Measurements from ENCODE around the gene TOX3. TPM values are rescaled to one million over a fixed set of nuclear protein-coding genes. Genes with fewer than 3 reads are reported as not detected.

The TOX3 gene
- total RNA-seq, 2 donors from 2014 or later = 50.5 to 53.0 TPM

DNA sequence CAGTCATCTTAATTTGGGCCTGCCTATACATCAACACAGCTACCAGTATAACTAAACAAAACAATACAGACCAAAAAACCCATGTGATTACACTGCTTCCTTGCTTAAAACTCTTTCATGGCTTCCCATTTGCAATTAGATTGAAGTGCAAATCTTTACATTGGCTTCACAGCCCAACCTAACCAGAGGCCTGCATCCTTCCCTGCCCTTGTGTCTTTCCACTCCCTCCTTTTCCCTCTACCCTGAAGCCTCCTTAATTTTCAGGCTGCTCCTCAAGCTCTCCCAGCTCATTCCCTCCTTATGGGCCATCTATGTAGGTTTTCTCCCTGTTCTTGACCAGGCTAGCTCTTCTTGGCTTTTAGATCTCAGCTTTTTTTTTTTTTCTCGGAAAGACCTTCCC is 147.8 kb downstream of the TOX3 start:
- Histone ChIP-seq H3K36me3 (no peaks in the 10 kb centered on the region), H3K27ac (no peak overlapping the region), H3K9ac (ENCODE audit: low read depth in 2 of 2, low read length in 2 of 2) (no peak overlapping the region), H3K9me3 (no peaks in the 10 kb centered on the region), H3K4me3 (no peak overlapping the region), H3K4me1 (no peaks in the 10 kb centered on the region), H3K27me3 (no peaks in the 10 kb centered on the region)
- intact Hi-C loops (cut with DNase I) = no loop called here
- no peak for DNase-seq
- TF ChIP-seq, protein P1, sequence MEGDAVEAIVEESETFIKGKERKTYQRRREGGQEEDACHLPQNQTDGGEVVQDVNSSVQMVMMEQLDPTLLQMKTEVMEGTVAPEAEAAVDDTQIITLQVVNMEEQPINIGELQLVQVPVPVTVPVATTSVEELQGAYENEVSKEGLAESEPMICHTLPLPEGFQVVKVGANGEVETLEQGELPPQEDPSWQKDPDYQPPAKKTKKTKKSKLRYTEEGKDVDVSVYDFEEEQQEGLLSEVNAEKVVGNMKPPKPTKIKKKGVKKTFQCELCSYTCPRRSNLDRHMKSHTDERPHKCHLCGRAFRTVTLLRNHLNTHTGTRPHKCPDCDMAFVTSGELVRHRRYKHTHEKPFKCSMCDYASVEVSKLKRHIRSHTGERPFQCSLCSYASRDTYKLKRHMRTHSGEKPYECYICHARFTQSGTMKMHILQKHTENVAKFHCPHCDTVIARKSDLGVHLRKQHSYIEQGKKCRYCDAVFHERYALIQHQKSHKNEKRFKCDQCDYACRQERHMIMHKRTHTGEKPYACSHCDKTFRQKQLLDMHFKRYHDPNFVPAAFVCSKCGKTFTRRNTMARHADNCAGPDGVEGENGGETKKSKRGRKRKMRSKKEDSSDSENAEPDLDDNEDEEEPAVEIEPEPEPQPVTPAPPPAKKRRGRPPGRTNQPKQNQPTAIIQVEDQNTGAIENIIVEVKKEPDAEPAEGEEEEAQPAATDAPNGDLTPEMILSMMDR (IDR thresholded peaks at IDR 0.05) = no peak

DNA sequence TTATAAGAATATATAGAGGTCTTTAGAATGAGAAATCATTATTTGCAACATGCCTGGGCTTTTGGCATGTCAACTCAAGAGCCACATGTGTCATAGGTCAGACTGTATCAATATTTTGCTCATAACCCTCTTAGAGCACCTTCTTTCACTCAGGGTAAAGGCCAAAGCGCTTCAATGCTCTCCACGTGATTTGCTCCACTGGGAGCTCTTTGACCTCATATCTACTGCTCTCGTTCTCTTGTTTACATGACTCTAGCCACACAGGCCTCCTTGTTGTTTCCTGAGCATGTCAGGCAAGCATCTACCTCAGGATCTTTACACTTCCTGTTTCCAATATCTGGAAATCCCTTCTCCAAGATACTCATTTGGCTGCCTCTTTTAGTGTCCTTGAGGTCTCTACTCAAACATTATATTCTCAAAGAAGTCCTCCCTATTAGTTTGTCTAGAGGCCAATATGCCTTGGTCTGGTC is 148.4 kb downstream of the TOX3 start:
- Histone ChIP-seq H3K36me3 (no peaks in the 10 kb centered on the region), H3K27me3 (no peaks in the 10 kb centered on the region), H3K9me3 (no peaks in the 10 kb centered on the region), H3K27ac (no peak overlapping the region), H3K4me1 (no peaks in the 10 kb centered on the region), H3K4me3 (no peak overlapping the region), H3K9ac (ENCODE audit: low read depth in 2 of 2, low read length in 2 of 2) (no peak overlapping the region)
- intact Hi-C loops (cut with DNase I) = no loop called here
- no peak for DNase-seq
- TF ChIP-seq, protein P1 (IDR thresholded peaks at IDR 0.05) = no peak

DNA sequence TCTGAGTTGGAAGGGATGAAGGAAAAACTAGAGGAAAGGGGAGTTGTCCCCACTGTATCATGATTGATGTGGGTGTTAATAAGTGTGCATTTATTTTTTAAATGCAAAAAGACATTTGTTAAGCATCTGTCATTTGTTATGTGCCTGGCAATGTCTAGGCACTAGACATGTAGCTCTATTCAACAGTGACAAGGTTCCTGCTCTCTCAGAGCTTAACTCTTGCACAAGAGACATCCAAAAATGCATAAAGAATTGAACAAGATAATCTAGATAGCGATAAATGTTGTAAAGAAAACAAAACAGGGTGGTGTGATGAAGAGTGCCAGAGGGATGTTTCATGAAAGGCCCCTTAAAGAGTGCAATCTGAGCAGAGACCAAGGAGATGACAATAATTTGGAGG is 148.9 kb downstream of the TOX3 start:
- DNase-seq = no peak
- H3K27ac ChIP-seq = no peak overlapping the region
- intact Hi-C loops (cut with DNase I) = no loop called here
- no peaks in the 10 kb centered on the region for H3K36me3 ChIP-seq
- H3K4me3 ChIP-seq = no peak overlapping the region
- H3K9me3 ChIP-seq = no peaks in the 10 kb centered on the region
- H3K4me1 ChIP-seq = no peaks in the 10 kb centered on the region
- no peak overlapping the region for H3K9ac ChIP-seq (ENCODE audit: low read depth in 2 of 2, low read length in 2 of 2)
- H3K27me3 ChIP-seq = no peaks in the 10 kb centered on the region
- TF ChIP-seq, protein P1 (IDR thresholded peaks at IDR 0.05) = no peak

DNA sequence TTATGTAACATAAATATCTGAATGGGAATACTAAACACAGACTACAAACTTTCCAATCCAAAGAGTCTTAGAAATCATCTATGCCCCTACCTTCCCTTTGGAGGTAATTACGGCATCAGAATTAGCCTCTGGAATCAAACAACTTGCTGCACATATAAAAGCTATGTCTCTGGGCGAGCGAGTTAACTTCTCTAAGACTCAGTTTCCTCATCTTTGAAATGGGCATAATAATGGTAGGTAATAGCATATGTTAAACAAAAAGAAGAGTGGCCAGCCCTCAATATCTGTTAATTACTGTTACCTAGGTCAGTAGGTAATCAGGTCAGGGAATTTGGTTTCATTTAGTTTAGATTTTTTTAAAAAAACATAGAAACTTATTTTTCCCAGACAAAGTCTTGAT is 153.5 kb downstream of the TOX3 start:
- Histone ChIP-seq H3K4me1 (no peaks in the 10 kb centered on the region), H3K27ac (no peak overlapping the region)
- intact Hi-C loops (cut with DNase I) = no loop called here

DNA sequence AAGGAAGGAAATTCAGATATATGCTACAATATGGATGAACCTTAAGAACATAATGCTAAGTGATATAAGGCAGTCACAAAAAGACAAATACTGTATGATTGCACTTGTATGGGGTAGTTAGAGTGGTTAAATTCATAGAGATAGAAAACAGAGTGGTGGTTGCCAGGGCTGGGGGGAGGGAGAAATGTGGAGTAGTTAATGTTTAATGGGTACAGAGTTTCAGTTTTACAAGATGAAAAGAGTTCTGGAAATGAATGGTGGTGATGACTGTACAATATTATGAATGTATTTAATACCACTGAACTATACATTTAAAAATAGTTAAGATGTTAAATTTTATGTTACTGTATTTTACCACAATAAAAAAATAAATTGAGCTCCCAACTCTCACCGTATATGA is 157.9 kb downstream of the TOX3 start:
- Histone ChIP-seq H3K36me3 (no peaks in the 10 kb centered on the region), H3K9ac (ENCODE audit: low read depth in 2 of 2, low read length in 2 of 2) (no peak overlapping the region), H3K9me3 (no peaks in the 10 kb centered on the region), H3K4me3 (no peak overlapping the region), H3K27ac (no peak overlapping the region), H3K4me1 (no peaks in the 10 kb centered on the region), H3K27me3 (no peaks in the 10 kb centered on the region)
- no peak for DNase-seq
- TF ChIP-seq, protein P1 (IDR thresholded peaks at IDR 0.05) = no peak
- intact Hi-C loops (cut with DNase I) = no loop called here

More for the DNA sequence above, 153.5 kb downstream of the TOX3 start:
- Histone ChIP-seq H3K9me3 (no peaks in the 10 kb centered on the region), H3K36me3 (no peaks in the 10 kb centered on the region), H3K9ac (ENCODE audit: low read depth in 2 of 2, low read length in 2 of 2) (no peak overlapping the region), H3K4me3 (no peak overlapping the region), H3K27me3 (no peaks in the 10 kb centered on the region)
- no peak for DNase-seq
- TF ChIP-seq, protein P1 (IDR thresholded peaks at IDR 0.05) = no peak

Data from colonic mucosa (tissue), 4 donors.